Measurements from ENCODE around the gene MAST1.
"Not testable (repeated sequence)": the region's sequence is repeated elsewhere in the genome, so short reads cannot be mapped to it uniquely, and the experiment has no call there.

The MAST1 gene

GRCh38 chr19:12838182-12838885 lies at the start of gene MAST1:
MAST1 (plus strand) TSS chr19:12838515; CDS start chr19:12838573, 58 bp downstream.
- FAIRE-seq (no peak), DNase-seq (ENCODE audit: low spot score) (no peak)

- no peak for FAIRE-seq
- DNase-seq (ENCODE audit: low spot score): peak; percentile 72
These were observed 49.6 kb upstream of the MAST1 start for GRCh38 chr19:12788682-12789097.

GRCh38 chr19:12789098-12789903 lies 49.0 kb upstream of the MAST1 start:
- FAIRE-seq (no peak), DNase-seq (ENCODE audit: low spot score) (no peak)

GRCh38 chr19:12789904-12790619 lies 48.3 kb upstream of the MAST1 start:
- DNase-seq (ENCODE audit: low spot score) (peak; percentile 86), FAIRE-seq (no peak)

- no peak for DNase-seq (ENCODE audit: low spot score)
- FAIRE-seq: no peak
These were observed 47.5 kb upstream of the MAST1 start for GRCh38 chr19:12790628-12791344.

GRCh38 chr19:12791345-12792050 lies 46.8 kb upstream of the MAST1 start, which contains the start of gene JUNB:
JUNB (plus strand) TSS chr19:12791486; CDS start chr19:12791772, 286 bp downstream.
- FAIRE-seq (peak; percentile 57), DNase-seq (ENCODE audit: low spot score) (peak; percentile 90)

- DNase-seq (ENCODE audit: low spot score) (peak; percentile 44), FAIRE-seq (no peak)
These were observed 46.1 kb upstream of the MAST1 start for GRCh38 chr19:12792051-12792852.

GRCh38 chr19:12792853-12793289 lies 45.4 kb upstream of the MAST1 start:
- no peak for FAIRE-seq
- DNase-seq (ENCODE audit: low spot score): no peak

GRCh38 chr19:12793290-12794195 lies 44.8 kb upstream of the MAST1 start:
- no peak for FAIRE-seq
- peak; percentile 93 for DNase-seq (ENCODE audit: low spot score)

- DNase-seq (ENCODE audit: low spot score) (no peak), FAIRE-seq (no peak)
These were observed 43.9 kb upstream of the MAST1 start for GRCh38 chr19:12794196-12794941.

GRCh38 chr19:12794971-12795381 lies 43.3 kb upstream of the MAST1 start:
- no peak for DNase-seq (ENCODE audit: low spot score)
- no peak for FAIRE-seq

- FAIRE-seq (no peak), DNase-seq (ENCODE audit: low spot score) (peak; percentile 75)
These were observed 41.9 kb upstream of the MAST1 start for GRCh38 chr19:12796146-12797071.

GRCh38 chr19:12797141-12797587 lies 41.2 kb upstream of the MAST1 start:
- FAIRE-seq (no peak), DNase-seq (ENCODE audit: low spot score) (no peak)

- not testable (repeated sequence) for DNase-seq (ENCODE audit: low spot score); FAIRE-seq
These were observed 40.7 kb upstream of the MAST1 start for GRCh38 chr19:12797607-12798006.

GRCh38 chr19:12799742-12800465 lies 38.4 kb upstream of the MAST1 start:
- DNase-seq (ENCODE audit: low spot score) (no peak), FAIRE-seq (no peak)

GRCh38 chr19:12800466-12800770 lies 37.9 kb upstream of the MAST1 start:
- DNase-seq (ENCODE audit: low spot score): no peak
- no peak for FAIRE-seq

Measured in RCC 7860 (cell line).